H1 (cell line): ENCODE results near the gene SPTB.

Experiments
- CEBPB ChIP-seq: IDR thresholded peaks from 2 replicates; pipeline ENCODE4 v1.6.1; 2012; ENCODE audit warnings: low read depth, low read length
- EZH2 ChIP-seq: fragments of 200-600 bp; sonication (generic); IDR thresholded peaks from 2 replicates; pipeline ENCODE4 v1.7.1; 2012; ENCODE audit warnings: low read depth, mild to moderate bottlenecking, moderate library complexity, low read length, inconsistent platforms; ENCODE audit not compliant: severe bottlenecking
- GTF2F1 ChIP-seq: IDR thresholded peaks from 2 replicates; pipeline ENCODE4 v1.6.1; 2012; ENCODE audit warnings: low read depth, low read length, improper control_type of control experiment, borderline replicate concordance
- HDAC2 ChIP-seq, 2 experiments: fragments of 300-600 bp in 1 of 2; sonication (generic) in 1 of 2; IDR thresholded peaks; 2 replicates each; pipeline ENCODE4 v1.6.1; 2011 to 2012; ENCODE audit warnings: low read depth in 2 of 2, low read length in 2 of 2, mild to moderate bottlenecking in 2 of 2, moderate library complexity in 2 of 2, borderline replicate concordance in 1 of 2, inconsistent platforms in 1 of 2
- JUN ChIP-seq: IDR thresholded peaks from 2 replicates; pipeline ENCODE4 v1.6.1; 2011; ENCODE audit warnings: low read depth, mild to moderate bottlenecking, improper control_type of control experiment, low read length
- JUND ChIP-seq: IDR thresholded peaks from 2 replicates; pipeline ENCODE4 v1.6.1; 2011; ENCODE audit warnings: mild to moderate bottlenecking, improper control_type of control experiment, low read length
- KDM1A ChIP-seq: fragments of 200-600, 300-600 bp; sonication (generic); IDR thresholded peaks from 2 replicates; pipeline ENCODE4 v1.7.1; 2016; ENCODE audit warnings: mild to moderate bottlenecking, low read length, borderline replicate concordance
- POLR2A ChIP-seq, 2 experiments: IDR thresholded peaks; 1 replicate in 1 of 2; 2 replicates in 1 of 2; pipeline ENCODE4 v1.6.1; 2011; ENCODE audit warnings: low read depth in 2 of 2, low read length in 2 of 2, mild to moderate bottlenecking in 2 of 2; ENCODE audit errors: control extremely low read depth in 1 of 2
- RBBP5 ChIP-seq: IDR thresholded peaks from 2 replicates; pipeline ENCODE4 v1.7.1; 2012; ENCODE audit warnings: low read depth, mild to moderate bottlenecking, inconsistent platforms, low read length, moderate library complexity, borderline replicate concordance
- RXRA ChIP-seq: IDR thresholded peaks from 2 replicates; pipeline ENCODE4 v1.6.1; 2011; ENCODE audit warnings: low read depth, mild to moderate bottlenecking, low read length, moderate library complexity; ENCODE audit not compliant: insufficient read depth
- SIX5 ChIP-seq: IDR thresholded peaks from 2 replicates; pipeline ENCODE4 v1.6.1; 2011; ENCODE audit warnings: mild to moderate bottlenecking, low read depth, low read length
- TAF1 ChIP-seq: IDR thresholded peaks from 2 replicates; pipeline ENCODE4 v1.6.1; 2011; ENCODE audit warnings: mild to moderate bottlenecking, low read depth, low read length
- TF ChIP-seq, protein P1 (sequence below), 3 experiments: IDR thresholded peaks; 1 replicate in 2 of 3; 2 replicates in 1 of 3; pipeline versions ENCODE4 v1.5.1 to v1.6.1; 2011; ENCODE audit warnings: low read length in 3 of 3, mild to moderate bottlenecking in 3 of 3, inconsistent platforms in 2 of 3, low read depth in 1 of 3, moderate library complexity in 1 of 3; ENCODE audit not compliant: insufficient read depth in 1 of 3; ENCODE audit errors: control extremely low read depth in 1 of 3

- TF ChIP-seq POLR2A (IDR thresholded peaks at IDR 0.05; ENCODE audit: control extremely low read depth in 1 of 2, low read depth in 2 of 2, low read length in 2 of 2) (no peak), JUND (no peak), TAF1 (no peak), EZH2 (no peak), HDAC2 (IDR thresholded peaks at IDR 0.05; ENCODE audit: borderline replicate concordance in 1 of 2, low read depth in 2 of 2, low read length in 2 of 2) (no peak), RXRA (no peak), SIX5 (no peak), JUN (no peak), RBBP5 (no peak), CEBPB (no peak), GTF2F1 (no peak), KDM1A (no peak)
- TF ChIP-seq, protein P1, sequence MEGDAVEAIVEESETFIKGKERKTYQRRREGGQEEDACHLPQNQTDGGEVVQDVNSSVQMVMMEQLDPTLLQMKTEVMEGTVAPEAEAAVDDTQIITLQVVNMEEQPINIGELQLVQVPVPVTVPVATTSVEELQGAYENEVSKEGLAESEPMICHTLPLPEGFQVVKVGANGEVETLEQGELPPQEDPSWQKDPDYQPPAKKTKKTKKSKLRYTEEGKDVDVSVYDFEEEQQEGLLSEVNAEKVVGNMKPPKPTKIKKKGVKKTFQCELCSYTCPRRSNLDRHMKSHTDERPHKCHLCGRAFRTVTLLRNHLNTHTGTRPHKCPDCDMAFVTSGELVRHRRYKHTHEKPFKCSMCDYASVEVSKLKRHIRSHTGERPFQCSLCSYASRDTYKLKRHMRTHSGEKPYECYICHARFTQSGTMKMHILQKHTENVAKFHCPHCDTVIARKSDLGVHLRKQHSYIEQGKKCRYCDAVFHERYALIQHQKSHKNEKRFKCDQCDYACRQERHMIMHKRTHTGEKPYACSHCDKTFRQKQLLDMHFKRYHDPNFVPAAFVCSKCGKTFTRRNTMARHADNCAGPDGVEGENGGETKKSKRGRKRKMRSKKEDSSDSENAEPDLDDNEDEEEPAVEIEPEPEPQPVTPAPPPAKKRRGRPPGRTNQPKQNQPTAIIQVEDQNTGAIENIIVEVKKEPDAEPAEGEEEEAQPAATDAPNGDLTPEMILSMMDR (IDR thresholded peaks at IDR 0.05; ENCODE audit: control extremely low read depth in 1 of 3, insufficient read depth in 1 of 3, low read depth in 1 of 3, low read length in 3 of 3) = no peak
These were observed 15.4 kb downstream of the SPTB start for GRCh38 chr14:64864258-64864657.
